HG03060 (cell line): Measurements from ENCODE around the gene CD9.
"Not testable (repeated sequence)": the region's sequence is repeated elsewhere in the genome, so short reads cannot be mapped to it uniquely, and the experiment has no call there.

ENCODE experiments used
- ATAC-seq: cut with Tn5 transposase; IDR thresholded peaks from one replicate; pipeline ENCODE4 v1.9.1; 2021; ENCODE audit warnings: low read depth, moderate number of reproducible peaks; ENCODE audit not compliant: unreplicated experiment

Gene CD9

GRCh38 chr12:6198051-6198450 is 2.1 kb upstream of the CD9 start:
- no peak for ATAC-seq

- no peak for ATAC-seq
Observed at GRCh38 chr12:6198556-6198955, 1.6 kb upstream of the CD9 start.

GRCh38 chr12:6198985-6199530 is 1.1 kb upstream of the CD9 start:
- ATAC-seq: no peak

DNA sequence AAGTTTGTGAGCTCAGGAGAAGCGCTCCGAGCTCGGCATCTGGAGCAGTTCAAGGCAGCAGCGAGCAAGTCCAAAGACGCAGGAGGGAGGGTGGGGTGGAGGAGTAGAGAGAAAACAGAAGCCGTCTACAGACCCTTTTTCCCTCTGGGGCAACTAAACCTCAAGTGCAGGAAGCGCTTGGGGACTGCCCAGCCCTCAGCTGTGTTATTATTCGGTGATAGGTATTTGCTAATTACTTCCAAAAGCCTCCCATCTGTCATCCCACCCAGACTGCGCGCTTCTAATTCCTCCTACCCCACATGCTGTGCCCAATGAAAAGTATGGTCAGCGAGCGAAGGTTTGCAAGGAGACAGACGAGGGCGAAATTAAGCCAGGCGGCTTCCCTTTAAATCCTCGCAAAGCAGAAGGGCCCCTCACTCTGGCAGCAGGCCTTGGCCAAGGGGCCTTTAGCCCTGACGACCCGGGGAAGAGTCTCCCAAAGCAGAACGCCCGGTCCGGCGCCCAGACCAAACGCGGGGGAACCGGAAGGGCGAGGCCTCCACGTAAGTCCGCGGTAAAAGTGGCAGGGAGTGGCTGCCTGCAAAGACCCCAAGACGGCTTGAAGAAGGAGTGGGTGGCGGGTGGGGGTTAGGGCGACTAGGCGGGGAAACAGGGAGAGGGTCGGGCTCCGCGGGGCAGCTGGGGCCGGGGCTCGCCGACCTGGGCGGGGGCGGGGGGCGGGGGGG is 507 bp upstream of the CD9 start:
- no peak for ATAC-seq

- no peak for ATAC-seq
Observed at GRCh38 chr12:6201213-6201608, 1.0 kb downstream of the CD9 start.

DNA sequence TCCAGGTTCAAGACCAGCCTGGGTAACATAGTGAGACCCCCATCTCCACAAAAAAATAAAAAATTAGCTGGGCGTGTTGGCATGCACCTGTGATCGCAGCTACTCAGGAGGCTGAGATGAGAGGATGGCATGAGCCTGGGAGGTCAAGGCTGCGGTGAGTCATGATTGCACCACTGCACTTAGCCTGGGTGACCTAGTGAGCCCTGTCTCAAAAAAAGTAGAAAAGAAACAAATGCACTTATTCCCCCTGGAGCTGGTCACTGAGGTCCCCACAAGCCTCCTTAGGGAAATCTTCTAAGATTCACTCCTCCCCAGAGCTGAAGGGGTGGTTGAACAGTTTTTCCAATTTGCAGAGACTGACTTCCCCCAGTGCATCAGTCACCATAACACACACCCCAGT is 1.6 kb downstream of the CD9 start:
- ATAC-seq: no peak

DNA sequence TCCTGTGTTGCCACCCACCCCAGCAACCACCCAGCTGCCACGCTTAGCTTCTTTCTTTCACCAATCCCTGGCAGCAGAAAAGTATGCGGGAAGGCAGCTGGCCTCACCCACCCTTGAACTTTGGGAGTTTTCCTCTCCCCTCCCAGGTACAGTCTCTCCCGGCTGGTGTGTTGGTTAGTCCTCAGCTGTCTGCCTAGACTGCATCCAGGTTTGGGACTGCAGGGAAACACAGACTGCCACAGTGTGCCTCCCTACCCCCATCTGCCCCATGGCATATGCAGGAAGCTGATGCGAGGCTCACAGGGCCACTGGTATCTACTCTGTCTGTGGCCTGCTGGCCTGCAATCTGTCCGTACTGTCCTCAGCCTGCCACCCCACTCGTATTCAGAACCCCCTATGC is 2.1 kb downstream of the CD9 start:
- ATAC-seq: no peak

DNA sequence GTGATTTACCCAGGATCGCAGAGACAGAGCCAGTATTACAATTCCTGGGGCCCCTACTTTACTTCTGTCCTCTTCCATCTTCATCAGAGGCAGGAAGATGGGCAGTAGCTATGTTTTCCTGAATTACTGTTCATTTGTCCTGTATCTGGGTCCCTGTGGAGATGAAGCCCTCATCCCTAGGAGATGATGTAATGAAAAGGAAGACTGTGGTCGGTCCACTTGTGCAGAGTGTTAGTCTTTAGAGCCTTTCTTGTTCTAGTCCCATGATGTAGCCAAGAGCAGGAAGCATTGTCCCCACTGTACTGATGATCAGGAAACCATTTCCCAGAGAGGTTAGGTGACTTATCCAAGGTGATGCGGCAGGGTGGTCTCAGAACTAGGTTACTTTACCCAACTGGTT is 2.6 kb downstream of the CD9 start:
- no peak for ATAC-seq

DNA sequence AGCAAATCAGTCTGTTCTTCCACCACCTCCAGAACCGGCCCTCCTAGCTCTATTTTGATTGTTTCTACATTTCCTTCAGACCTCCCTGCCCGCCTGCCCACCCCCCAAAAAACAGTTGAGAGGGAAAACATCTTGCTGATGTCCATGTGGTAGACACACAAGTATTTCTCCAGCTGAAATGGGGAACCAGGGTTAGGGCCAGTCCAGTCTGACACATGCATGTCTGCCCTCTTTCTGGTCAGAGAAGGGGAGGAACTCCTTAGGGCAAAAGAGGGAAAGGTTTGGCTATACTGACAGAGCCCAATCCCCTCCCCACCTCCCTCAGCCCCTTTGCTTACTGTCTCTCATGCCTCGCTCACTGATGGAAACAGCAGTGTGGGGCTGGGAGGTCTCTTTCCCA is 3.4 kb downstream of the CD9 start:
- no peak for ATAC-seq

- ATAC-seq: no peak
Observed at GRCh38 chr12:6204533-6205143, 4.4 kb downstream of the CD9 start.

- ATAC-seq: no peak
Observed at GRCh38 chr12:6205144-6205539, 4.9 kb downstream of the CD9 start.

DNA sequence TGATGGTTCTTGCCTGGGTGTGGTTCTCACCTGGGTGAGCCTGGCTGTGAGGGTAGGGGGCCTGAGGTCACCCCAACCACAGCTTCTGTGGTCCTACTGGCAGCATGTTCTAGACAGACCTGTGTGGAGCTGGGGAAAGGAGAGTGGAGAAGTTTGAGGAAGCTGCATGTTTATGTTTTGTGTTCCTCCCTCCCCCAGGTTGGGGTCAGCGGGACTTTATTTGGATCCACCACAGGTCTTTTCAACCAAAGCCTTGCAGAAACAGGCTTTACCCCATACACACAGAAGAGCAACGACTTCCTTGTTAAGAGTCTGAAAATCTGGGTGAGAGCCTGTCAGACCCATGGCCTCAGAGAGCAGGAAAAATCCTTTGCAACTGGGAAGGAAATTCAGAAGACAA is 5.6 kb downstream of the CD9 start:
- ATAC-seq: no peak

- ATAC-seq: no peak
Observed at GRCh38 chr12:6206327-6206726, 6.1 kb downstream of the CD9 start.

GRCh38 chr12:6207259-6207925 is 7.2 kb downstream of the CD9 start:
- ATAC-seq: no peak

GRCh38 chr12:6208130-6208529 is 7.9 kb downstream of the CD9 start:
- no peak for ATAC-seq

- not testable (repeated sequence) for ATAC-seq
Observed at GRCh38 chr12:6209428-6209827, 9.2 kb downstream of the CD9 start.

DNA sequence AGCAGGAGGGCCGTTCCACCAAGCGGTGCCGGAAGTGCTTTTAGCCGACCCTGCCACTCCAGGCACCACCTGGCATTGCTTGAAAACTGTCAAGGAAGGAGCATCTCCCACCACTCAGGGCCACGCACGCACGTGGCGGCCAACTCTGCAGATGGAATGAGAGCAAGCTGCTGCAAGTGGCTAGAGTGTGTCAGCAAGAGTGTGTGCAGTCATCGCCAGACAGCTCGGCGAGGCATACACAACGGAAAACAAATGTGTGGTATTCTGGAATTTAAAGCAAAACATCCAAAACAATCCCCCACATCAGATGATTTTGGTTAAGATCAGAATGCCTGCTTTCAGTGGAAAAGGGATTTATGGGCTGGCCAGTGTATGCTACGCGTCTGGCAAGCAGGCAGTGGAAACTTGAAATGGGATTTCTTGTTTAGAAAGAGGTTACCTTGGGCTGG is 11.2 kb downstream of the CD9 start:
- no peak for ATAC-seq

DNA sequence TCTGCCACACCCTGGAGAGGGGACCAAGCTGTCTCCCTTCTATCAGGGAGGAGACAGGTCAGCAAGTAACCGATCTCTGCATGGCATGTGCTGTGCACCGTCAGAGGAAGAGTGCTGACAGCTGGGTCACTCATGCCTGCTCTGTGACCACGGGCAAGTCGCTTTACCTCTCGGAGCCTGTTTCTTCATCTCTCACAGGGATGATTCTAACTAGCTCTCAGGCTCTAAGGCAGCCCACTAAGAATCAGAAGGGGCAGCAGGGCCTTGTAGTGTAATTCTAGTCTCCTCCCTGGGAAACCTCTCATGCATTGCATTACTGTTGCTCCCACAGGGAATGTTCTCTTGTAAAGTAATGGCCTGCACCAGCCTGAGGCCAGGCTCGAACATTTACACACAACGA is 11.9 kb downstream of the CD9 start:
- no peak for ATAC-seq

GRCh38 chr12:6213969-6214368 is 13.8 kb downstream of the CD9 start:
- ATAC-seq: no peak

GRCh38 chr12:6214633-6215032 is 14.4 kb downstream of the CD9 start:
- no peak for ATAC-seq

DNA sequence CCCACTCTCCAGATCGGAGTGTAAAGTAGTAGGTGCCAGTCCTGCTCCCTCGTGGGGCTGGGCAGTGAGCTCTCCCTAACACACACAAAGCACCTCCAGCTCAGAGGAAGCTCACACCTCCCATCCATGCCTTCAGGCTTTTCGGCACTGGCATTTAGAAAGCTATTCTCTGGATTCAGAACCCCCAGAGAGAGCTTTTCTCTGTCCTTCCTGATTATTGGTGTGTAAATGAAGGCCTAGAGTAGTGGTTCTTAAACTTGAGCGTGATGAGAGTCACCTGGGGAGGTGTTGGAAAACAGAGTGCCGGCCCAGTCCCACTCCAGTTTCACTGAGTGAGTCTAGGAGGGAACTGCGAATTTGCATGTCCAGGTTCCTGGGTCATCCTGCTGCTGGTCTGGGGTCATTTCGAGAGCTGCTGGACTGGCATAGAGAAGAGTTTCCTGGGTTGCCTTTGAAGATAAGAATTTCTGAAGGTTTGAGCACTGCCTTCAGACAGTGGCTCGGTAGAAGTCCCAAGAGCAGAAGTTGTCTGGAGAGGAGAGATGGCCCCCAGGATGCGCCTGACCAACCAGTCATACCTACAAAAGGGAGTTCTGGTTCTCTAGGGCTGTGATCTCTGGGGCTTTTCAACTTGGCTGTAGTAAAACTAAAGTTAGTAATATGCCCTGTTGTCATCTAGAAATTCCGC is 15.1 kb downstream of the CD9 start:
- ATAC-seq: no peak
